ENCODE results near the gene FSTL3. TPM values are rescaled to one million over a fixed set of nuclear protein-coding genes. Genes with fewer than 3 reads are reported as not detected.
"Not testable (repeated sequence)": the region's sequence is repeated elsewhere in the genome, so short reads cannot be mapped to it uniquely, and the experiment has no call there.

FSTL3 gene
- polyA plus RNA-seq, 2 donors: 5.9 to 7.8 TPM

DNA sequence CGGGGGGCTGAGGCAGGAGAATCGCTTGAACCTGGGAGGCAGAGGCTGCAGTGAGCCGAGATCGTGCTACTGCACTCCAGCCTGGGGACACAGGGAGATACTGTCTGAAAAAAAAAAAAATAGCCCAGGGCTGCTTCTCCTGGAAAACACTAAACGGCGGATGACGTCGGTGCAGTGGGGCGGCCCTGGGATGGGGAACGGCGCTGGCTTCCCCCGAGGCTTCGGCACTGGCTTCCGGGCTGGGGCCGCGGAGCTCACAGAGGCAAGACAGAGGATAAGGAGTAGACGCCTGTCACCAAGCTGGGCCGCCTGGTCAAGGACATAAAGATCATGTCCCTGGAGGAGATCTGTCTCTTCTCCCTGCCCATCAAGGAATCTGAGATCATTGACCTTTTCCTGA, 14.0 kb downstream of the FSTL3 start:
- 69 to 70% methylated on average over 15 to 18 of the region's 18 CpGs for WGBS, 2 donors
- Histone ChIP-seq H3K4me1 (ENCODE audit: control insufficient read depth in 2 of 2, insufficient read depth in 2 of 2, low read length in 1 of 2) (no peaks in the 10 kb centered on the region), H3K9me3 (ENCODE audit: control insufficient read depth in 2 of 2, insufficient read depth in 1 of 2, low read depth in 1 of 2, low read length in 1 of 2) (no peaks in the 10 kb centered on the region), H3K36me3 (ENCODE audit: control insufficient read depth in 2 of 2, insufficient read depth in 2 of 2, low read length in 1 of 2) (no peaks in the 10 kb centered on the region), H3K4me3 (ENCODE audit: low read depth in 1 of 2, low read length in 2 of 2) (no peak overlapping the region), H3K27me3 (ENCODE audit: control insufficient read depth in 1 of 2, insufficient read depth in 2 of 2, low read length in 2 of 2) (no peaks in the 10 kb centered on the region), H3K27ac (ENCODE audit: low read depth in 2 of 2, low read length in 1 of 2) (no peak overlapping the region)

DNA sequence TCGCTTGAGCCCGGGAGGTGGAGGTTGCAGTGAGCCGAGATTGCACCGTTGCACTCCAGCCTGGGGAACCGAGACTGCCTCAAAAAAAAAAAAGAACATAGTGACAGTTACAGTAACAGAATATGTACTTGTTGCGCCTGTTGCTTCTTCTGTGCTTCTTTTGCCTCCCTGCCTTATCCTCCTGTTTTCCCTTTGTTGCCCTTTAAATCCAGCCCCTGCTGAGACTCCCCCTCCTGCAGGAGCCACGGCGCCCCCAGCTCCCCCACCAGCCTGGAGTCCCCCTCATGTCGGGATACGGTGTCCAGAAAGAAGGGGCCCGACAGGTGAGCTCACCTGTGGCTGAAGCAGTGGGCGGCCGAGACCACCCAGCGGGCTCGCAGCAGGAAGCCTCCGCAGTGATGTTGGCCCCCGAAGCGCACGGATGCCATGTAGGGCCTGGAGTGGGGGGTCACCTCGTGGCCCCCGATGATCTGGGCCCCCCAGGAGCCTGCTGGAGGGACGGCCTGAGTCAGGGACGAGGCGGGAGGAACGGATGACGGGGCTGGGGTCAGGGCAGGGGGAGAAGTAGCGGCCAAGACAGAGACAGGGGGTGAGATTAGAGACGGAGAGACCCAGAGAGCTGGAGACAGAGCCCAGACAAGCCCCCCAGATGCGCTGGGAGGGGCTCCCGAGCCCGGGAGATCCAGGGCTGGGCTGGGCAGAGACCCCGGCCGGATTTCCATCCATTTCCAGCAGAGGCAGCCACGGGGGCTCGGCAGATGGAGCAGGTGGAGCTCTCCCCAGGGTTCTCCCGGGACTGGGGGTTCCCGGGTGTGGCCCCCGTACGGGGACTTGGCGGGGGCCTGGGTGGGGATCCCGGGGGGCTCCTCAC, 18.5 kb downstream of the FSTL3 start:
- H3K4me3 ChIP-seq (ENCODE audit: low read depth in 1 of 2, low read length in 2 of 2): no peak overlapping the region

DNA sequence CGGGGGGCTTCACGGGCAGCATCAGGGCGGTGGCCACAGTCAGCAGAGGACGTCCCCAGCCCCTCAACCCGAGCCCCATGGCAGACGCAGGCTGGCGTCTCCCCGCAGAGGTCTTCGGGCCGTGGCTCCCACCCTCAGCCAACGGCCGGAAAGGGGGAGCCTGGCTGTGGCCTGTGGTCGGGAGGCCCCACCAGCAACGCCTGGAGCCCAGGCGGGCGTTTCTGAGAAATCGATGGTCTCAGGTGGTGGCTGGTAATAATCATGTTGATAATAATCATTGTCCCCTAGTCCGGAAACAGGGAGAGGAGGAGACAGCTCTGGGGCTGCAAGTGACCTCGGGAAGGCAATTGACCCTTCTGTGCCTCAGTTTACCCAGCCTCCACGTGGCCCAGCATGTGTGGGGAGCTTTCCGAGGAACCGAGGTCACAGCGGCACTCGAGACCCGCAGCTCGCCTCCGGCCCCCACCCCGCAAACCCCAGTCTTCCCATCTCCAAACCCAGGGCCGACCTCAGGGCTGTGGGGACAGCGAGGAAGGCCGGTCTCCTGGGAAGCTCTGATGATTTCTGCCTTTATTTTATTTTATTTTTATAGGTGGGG, 19.3 kb downstream of the FSTL3 start, which contains the start of gene PRSS57:
PRSS57 (minus strand) TSS at position 101 of the 598 bp plus-strand sequence; CDS start at position 79, 22 bp downstream.
- H3K36me3 ChIP-seq (ENCODE audit: control insufficient read depth in 2 of 2, insufficient read depth in 2 of 2, low read length in 1 of 2): no peaks in the 10 kb centered on the region
- H3K4me3 ChIP-seq (ENCODE audit: low read depth in 1 of 2, low read length in 2 of 2): no peak within 1 kb of the TSS
- no peaks in the 10 kb centered on the region for H3K4me1 ChIP-seq (ENCODE audit: control insufficient read depth in 2 of 2, insufficient read depth in 2 of 2, low read length in 1 of 2)
- 59% methylated on average over 29 to 31 of the region's 31 CpGs for WGBS, 2 donors
- no peaks in the 10 kb centered on the region for H3K9me3 ChIP-seq (ENCODE audit: control insufficient read depth in 2 of 2, insufficient read depth in 1 of 2, low read depth in 1 of 2, low read length in 1 of 2)
- H3K27ac ChIP-seq (ENCODE audit: low read depth in 2 of 2, low read length in 1 of 2): no peak within 1 kb of the TSS
- no peaks in the 10 kb centered on the region for H3K27me3 ChIP-seq (ENCODE audit: control insufficient read depth in 1 of 2, insufficient read depth in 2 of 2, low read length in 2 of 2)

More for the DNA sequence above, 18.5 kb downstream of the FSTL3 start:
- Histone ChIP-seq H3K4me1 (ENCODE audit: control insufficient read depth in 2 of 2, insufficient read depth in 2 of 2, low read length in 1 of 2) (no peaks in the 10 kb centered on the region), H3K27me3 (ENCODE audit: control insufficient read depth in 1 of 2, insufficient read depth in 2 of 2, low read length in 2 of 2) (no peaks in the 10 kb centered on the region), H3K36me3 (ENCODE audit: control insufficient read depth in 2 of 2, insufficient read depth in 2 of 2, low read length in 1 of 2) (no peaks in the 10 kb centered on the region), H3K27ac (ENCODE audit: low read depth in 2 of 2, low read length in 1 of 2) (no peak overlapping the region), H3K9me3 (ENCODE audit: control insufficient read depth in 2 of 2, insufficient read depth in 1 of 2, low read depth in 1 of 2, low read length in 1 of 2) (no peaks in the 10 kb centered on the region)
- WGBS, 2 donors: 39% methylated on average over 40 to 41 of the region's 41 CpGs

DNA sequence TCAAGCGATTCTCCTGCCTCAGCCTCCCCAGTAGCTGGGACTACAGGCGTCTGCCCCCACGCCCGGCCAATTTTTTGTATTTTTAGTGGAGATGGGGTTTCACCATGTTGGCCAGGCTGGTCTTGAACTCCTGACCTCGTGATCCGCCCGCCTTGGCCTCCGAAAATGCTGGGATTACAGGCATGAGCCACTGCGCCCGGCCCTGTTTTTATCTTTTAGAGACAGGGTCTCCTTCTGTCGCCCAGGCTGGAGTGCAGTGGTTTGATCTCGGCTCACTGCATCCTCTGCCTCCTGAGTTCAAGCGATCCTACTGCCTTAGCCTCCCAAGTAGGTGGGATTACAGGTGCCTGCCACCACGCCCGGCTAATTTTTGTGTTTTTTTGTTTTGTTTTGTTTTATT, 22.3 kb downstream of the FSTL3 start:
- not testable (repeated sequence) for H3K4me3 ChIP-seq (ENCODE audit: low read depth in 1 of 2, low read length in 2 of 2); H3K9me3 ChIP-seq (ENCODE audit: control insufficient read depth in 2 of 2, insufficient read depth in 1 of 2, low read depth in 1 of 2, low read length in 1 of 2); H3K36me3 ChIP-seq (ENCODE audit: control insufficient read depth in 2 of 2, insufficient read depth in 2 of 2, low read length in 1 of 2); H3K27ac ChIP-seq (ENCODE audit: low read depth in 2 of 2, low read length in 1 of 2); H3K27me3 ChIP-seq (ENCODE audit: control insufficient read depth in 1 of 2, insufficient read depth in 2 of 2, low read length in 2 of 2); H3K4me1 ChIP-seq (ENCODE audit: control insufficient read depth in 2 of 2, insufficient read depth in 2 of 2, low read length in 1 of 2)
- WGBS, 2 donors: 90 to 93% methylated on average over 15 of the region's 15 CpGs

DNA sequence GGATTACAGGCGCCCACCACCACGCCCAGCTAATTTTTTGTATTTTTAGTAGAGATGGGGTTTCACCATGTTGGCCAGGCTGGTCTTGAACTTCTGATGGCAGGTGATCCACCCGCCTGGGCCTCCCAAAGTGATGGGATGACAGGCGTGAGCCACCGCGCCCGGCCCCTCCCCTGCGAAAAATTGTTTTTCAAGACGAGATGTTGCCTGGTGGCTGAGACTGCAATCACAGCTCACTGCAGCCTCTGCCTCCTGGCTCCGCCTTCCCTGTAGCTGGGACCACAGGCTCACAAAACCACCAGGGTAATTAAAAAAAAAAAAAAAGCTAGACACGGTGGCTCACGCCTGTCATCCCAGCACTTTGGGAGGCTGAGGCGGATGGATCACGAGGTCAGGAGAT, 23.7 kb downstream of the FSTL3 start:
- 66 to 73% methylated on average over 11 to 14 of the region's 14 CpGs for WGBS, 2 donors
- H3K27me3 ChIP-seq (ENCODE audit: control insufficient read depth in 1 of 2, insufficient read depth in 2 of 2, low read length in 2 of 2); H3K4me3 ChIP-seq (ENCODE audit: low read depth in 1 of 2, low read length in 2 of 2); H3K36me3 ChIP-seq (ENCODE audit: control insufficient read depth in 2 of 2, insufficient read depth in 2 of 2, low read length in 1 of 2); H3K4me1 ChIP-seq (ENCODE audit: control insufficient read depth in 2 of 2, insufficient read depth in 2 of 2, low read length in 1 of 2); H3K27ac ChIP-seq (ENCODE audit: low read depth in 2 of 2, low read length in 1 of 2); H3K9me3 ChIP-seq (ENCODE audit: control insufficient read depth in 2 of 2, insufficient read depth in 1 of 2, low read depth in 1 of 2, low read length in 1 of 2): not testable (repeated sequence)

DNA sequence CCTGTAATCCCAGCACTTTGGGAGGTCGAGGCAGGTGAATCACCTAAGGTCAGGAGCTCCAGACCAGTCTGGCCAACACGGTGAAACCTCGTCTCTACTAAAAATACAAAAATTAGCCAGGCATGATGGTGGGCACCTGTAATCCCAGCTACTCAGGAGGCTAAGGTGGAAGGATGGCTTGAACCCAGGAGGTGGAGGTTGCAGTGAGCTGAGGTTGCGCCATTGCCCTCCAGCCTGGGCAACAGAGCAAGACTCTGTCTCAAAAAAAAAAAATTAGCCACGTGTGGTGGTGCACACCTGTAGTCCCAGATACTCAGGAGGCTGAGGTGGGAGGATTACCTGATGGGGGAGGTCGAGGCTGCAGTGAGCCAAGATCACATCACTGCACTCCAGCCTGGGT, 26.7 kb downstream of the FSTL3 start:
- H3K4me3 ChIP-seq (ENCODE audit: low read depth in 1 of 2, low read length in 2 of 2); H3K36me3 ChIP-seq (ENCODE audit: control insufficient read depth in 2 of 2, insufficient read depth in 2 of 2, low read length in 1 of 2); H3K4me1 ChIP-seq (ENCODE audit: control insufficient read depth in 2 of 2, insufficient read depth in 2 of 2, low read length in 1 of 2); H3K9me3 ChIP-seq (ENCODE audit: control insufficient read depth in 2 of 2, insufficient read depth in 1 of 2, low read depth in 1 of 2, low read length in 1 of 2); H3K27me3 ChIP-seq (ENCODE audit: control insufficient read depth in 1 of 2, insufficient read depth in 2 of 2, low read length in 2 of 2); H3K27ac ChIP-seq (ENCODE audit: low read depth in 2 of 2, low read length in 1 of 2): not testable (repeated sequence)
- 75 to 77% methylated on average over 6 of the region's 6 CpGs for WGBS, 2 donors

DNA sequence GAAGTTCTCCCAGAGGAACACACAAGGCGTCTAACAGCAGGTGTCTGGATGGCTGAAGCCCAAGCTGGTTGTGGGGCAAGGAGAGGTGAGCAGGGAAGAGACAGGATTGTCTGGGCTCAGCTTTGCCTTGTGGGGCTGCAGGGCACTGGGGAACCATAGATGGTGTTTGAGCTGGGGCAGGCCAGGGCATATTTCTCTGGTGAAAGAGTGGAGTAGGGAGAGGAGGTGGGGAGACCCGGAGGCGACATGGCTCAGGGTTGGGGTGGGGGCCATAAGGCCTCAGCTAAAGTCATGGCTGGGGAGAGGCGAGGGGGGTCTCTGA, 27.1 kb downstream of the FSTL3 start:
- Histone ChIP-seq H3K9me3 (ENCODE audit: control insufficient read depth in 2 of 2, insufficient read depth in 1 of 2, low read depth in 1 of 2, low read length in 1 of 2) (peaks cover 6% of the 10 kb centered on the region in 2 donors), H3K27ac (ENCODE audit: low read depth in 2 of 2, low read length in 1 of 2) (no peak overlapping the region), H3K36me3 (ENCODE audit: control insufficient read depth in 2 of 2, insufficient read depth in 2 of 2, low read length in 1 of 2) (no peaks in the 10 kb centered on the region), H3K27me3 (ENCODE audit: control insufficient read depth in 1 of 2, insufficient read depth in 2 of 2, low read length in 2 of 2) (no peaks in the 10 kb centered on the region), H3K4me1 (ENCODE audit: control insufficient read depth in 2 of 2, insufficient read depth in 2 of 2, low read length in 1 of 2) (peaks cover 0 to 2% of the 10 kb centered on the region in 2 donors), H3K4me3 (ENCODE audit: low read depth in 1 of 2, low read length in 2 of 2) (no peak overlapping the region)
- 29 to 36% methylated on average over 4 of the region's 4 CpGs for whole genome bisulfite sequencing, 2 donors

DNA sequence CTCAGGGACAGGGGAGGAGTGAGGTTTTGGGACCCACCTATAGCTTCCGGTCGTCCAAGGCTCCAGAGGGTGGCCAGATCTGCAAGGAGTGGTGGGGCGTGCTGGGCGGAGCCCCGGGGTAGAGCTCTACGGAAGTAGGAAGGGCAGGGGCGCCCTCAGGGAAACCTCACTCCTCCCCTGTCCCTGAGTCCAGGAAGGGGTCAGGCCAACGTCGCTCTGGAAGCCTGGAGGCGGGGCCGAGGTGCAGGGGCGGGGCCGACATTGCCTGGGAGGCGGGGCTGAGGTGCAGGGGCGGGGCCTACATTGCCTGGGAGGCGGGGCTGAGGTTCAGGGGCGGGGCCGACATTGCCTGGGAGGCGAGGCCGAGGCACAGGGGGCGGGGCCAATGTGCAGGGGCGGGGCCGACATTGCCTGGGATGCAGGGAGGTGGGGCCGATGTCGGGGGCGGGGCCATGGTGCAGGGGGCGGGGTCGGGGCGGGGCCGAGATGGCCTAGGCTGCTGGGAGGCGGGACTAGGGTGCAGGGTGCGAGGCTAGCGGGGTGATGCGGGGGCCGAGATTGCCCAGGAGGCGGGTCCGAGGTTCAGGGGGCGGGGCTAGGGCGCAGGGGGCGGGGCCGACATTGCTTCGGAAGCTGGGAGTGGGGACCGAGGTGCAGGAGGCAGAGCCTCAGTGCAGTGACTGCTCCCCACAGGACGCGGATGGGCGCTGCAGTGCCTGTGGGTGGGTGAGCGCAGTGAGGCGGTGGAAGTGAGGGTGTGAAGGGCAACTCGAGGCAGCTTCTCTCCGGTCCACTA, 27.7 kb downstream of the FSTL3 start:
- Histone ChIP-seq H3K27ac (ENCODE audit: low read depth in 2 of 2, low read length in 1 of 2) (no peak overlapping the region), H3K9me3 (ENCODE audit: control insufficient read depth in 2 of 2, insufficient read depth in 1 of 2, low read depth in 1 of 2, low read length in 1 of 2) (peaks cover 6% of the 10 kb centered on the region in 2 donors), H3K36me3 (ENCODE audit: control insufficient read depth in 2 of 2, insufficient read depth in 2 of 2, low read length in 1 of 2) (no peaks in the 10 kb centered on the region), H3K4me1 (ENCODE audit: control insufficient read depth in 2 of 2, insufficient read depth in 2 of 2, low read length in 1 of 2) (peaks cover 0 to 2% of the 10 kb centered on the region in 2 donors), H3K4me3 (ENCODE audit: low read depth in 1 of 2, low read length in 2 of 2) (no peak overlapping the region), H3K27me3 (ENCODE audit: control insufficient read depth in 1 of 2, insufficient read depth in 2 of 2, low read length in 2 of 2) (no peaks in the 10 kb centered on the region)
- WGBS, 2 donors: 11 to 13% methylated on average over 36 to 50 of the region's 50 CpGs

DNA sequence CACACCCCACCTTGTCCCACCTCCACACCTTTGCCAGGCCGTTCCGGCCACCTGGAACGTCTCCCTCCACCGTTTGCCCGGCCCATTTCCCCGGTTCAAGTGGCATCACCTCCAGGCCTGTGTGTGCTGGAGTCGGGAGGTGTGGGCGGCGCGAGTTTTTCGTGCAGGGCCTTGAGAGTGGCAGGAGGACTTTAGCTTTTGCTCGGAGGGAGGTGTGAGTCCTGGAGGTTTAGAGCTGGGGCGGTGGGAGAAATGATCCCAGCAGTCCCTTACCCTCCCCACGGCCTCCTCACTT, 28.2 kb downstream of the FSTL3 start:
- Histone ChIP-seq H3K27me3 (ENCODE audit: control insufficient read depth in 1 of 2, insufficient read depth in 2 of 2, low read length in 2 of 2) (no peaks in the 10 kb centered on the region), H3K4me1 (ENCODE audit: control insufficient read depth in 2 of 2, insufficient read depth in 2 of 2, low read length in 1 of 2) (peaks cover 0 to 2% of the 10 kb centered on the region in 2 donors), H3K9me3 (ENCODE audit: control insufficient read depth in 2 of 2, insufficient read depth in 1 of 2, low read depth in 1 of 2, low read length in 1 of 2) (peaks cover 6% of the 10 kb centered on the region in 2 donors), H3K36me3 (ENCODE audit: control insufficient read depth in 2 of 2, insufficient read depth in 2 of 2, low read length in 1 of 2) (no peaks in the 10 kb centered on the region), H3K4me3 (ENCODE audit: low read depth in 1 of 2, low read length in 2 of 2) (no peak overlapping the region), H3K27ac (ENCODE audit: low read depth in 2 of 2, low read length in 1 of 2) (no peak overlapping the region)
- WGBS, 2 donors: 30 to 31% methylated on average over 14 of the region's 14 CpGs

Data from esophagus (tissue), 2 donors.